ENCODE data around the gene BRWD1.
"Not testable (repeated sequence)": the region's sequence is repeated elsewhere in the genome, so short reads cannot be mapped to it uniquely, and the experiment has no call there.

GRCh38 chr21:39136138-39136537 is 177.3 kb downstream of the BRWD1 start:
- TF ChIP-seq CTCF (conservative IDR thresholded peaks at IDR 0.05 in 1 of 2, IDR thresholded peaks at IDR 0.05 in 1 of 2; ENCODE audit: low read depth in 1 of 2, low read length in 2 of 2) = peak in 1 of 2 donors; percentile 49
- not testable (repeated sequence) for TF ChIP-seq EZH2 (IDR thresholded peaks at IDR 0.05; ENCODE audit: low read length, missing control alignments)

Measured in fibroblast of lung (primary cell).